HG03460 (cell line): Measurements from ENCODE around the gene ABO.
"Not testable (repeated sequence)": the region's sequence is repeated elsewhere in the genome, so short reads cannot be mapped to it uniquely, and the experiment has no call there.

Experiments
- ATAC-seq: cut with Tn5 transposase; IDR thresholded peaks from one replicate; pipeline ENCODE4 v1.9.1; 2021; ENCODE audit not compliant: unreplicated experiment

The ABO gene

GRCh38 chr9:133264235-133264764 lies 10.7 kb downstream of the ABO start:
- ATAC-seq = no peak

- no peak for ATAC-seq
These were observed 11.4 kb downstream of the ABO start for GRCh38 chr9:133263557-133263956.

GRCh38 chr9:133262226-133262625 lies 12.8 kb downstream of the ABO start:
- ATAC-seq = no peak

- ATAC-seq = no peak
These were observed 13.3 kb downstream of the ABO start for GRCh38 chr9:133261753-133262120.

- ATAC-seq = no peak
These were observed 13.8 kb downstream of the ABO start for GRCh38 chr9:133261103-133261752.

- no peak for ATAC-seq
These were observed 14.5 kb downstream of the ABO start for GRCh38 chr9:133260334-133261102.

- no peak for ATAC-seq
These were observed 16.7 kb downstream of the ABO start for GRCh38 chr9:133258061-133259015.

GRCh38 chr9:133257465-133257956 lies 17.5 kb downstream of the ABO start:
- no peak for ATAC-seq

- ATAC-seq = no peak
These were observed 18.3 kb downstream of the ABO start for GRCh38 chr9:133256686-133257091.

GRCh38 chr9:133256136-133256461 lies 18.9 kb downstream of the ABO start:
- no peak for ATAC-seq

GRCh38 chr9:133255371-133256135 lies 19.4 kb downstream of the ABO start:
- no peak for ATAC-seq

GRCh38 chr9:133254471-133254870 lies 20.5 kb downstream of the ABO start:
- ATAC-seq = no peak

GRCh38 chr9:133253268-133253667 lies 21.7 kb downstream of the ABO start:
- no peak for ATAC-seq

- no peak for ATAC-seq
These were observed 22.5 kb downstream of the ABO start for GRCh38 chr9:133252301-133253020.

- no peak for ATAC-seq
These were observed 23.2 kb downstream of the ABO start for GRCh38 chr9:133251773-133252172.

- ATAC-seq = not testable (repeated sequence)
These were observed 23.8 kb downstream of the ABO start for GRCh38 chr9:133251221-133251620.

- no peak for ATAC-seq
These were observed 24.2 kb downstream of the ABO start for GRCh38 chr9:133250741-133251170.

- ATAC-seq = no peak
These were observed 25.7 kb downstream of the ABO start for GRCh38 chr9:133249337-133249736.

GRCh38 chr9:133248726-133249295 lies 26.2 kb downstream of the ABO start:
- ATAC-seq = no peak
